Epithelial cell of proximal tubule (primary cell): Measurements from ENCODE around the gene ARID1A. TPM values are rescaled to one million over a fixed set of nuclear protein-coding genes. Genes with fewer than 3 reads are reported as not detected.
A peak's percentile ranks its signal among the peaks of the same experiment; 100 is the strongest.
"Not testable (repeated sequence)": the region's sequence is repeated elsewhere in the genome, so short reads cannot be mapped to it uniquely, and the experiment has no call there.

Experiments used
- DNase-seq: peaks from one replicate; pipeline ENCODE4 v3.0.0-alpha.2; 2011; ENCODE audit warnings: low read depth
- H3K4me3 ChIP-seq: 2 replicates; pipeline ENCODE4 v1.5.1; 2011; ENCODE audit warnings: low read depth, mild to moderate bottlenecking, low read length
- CTCF ChIP-seq: conservative IDR thresholded peaks from 2 replicates; pipeline ENCODE4 v1.5.1; 2012; ENCODE audit warnings: low read depth, mild to moderate bottlenecking, low read length
- total RNA-seq: library from RNA; depleted of rRNA; stranded (reverse); fragments of >200 nt; gene quantifications from 2 replicates; pipeline ENCODE4 v1.2.3, GENCODE V29; 2015

The ARID1A gene
- total RNA-seq, 1 donor from 2014 or later: 25.2 TPM

- no peak for DNase-seq
- TF ChIP-seq CTCF: no peak
- H3K4me3 ChIP-seq: no peak overlapping the region
Measured at GRCh38 chr1:26791148-26791547, 95.3 kb downstream of the ARID1A start.

- H3K4me3 ChIP-seq: no peak overlapping the region
- DNase-seq: no peak
- TF ChIP-seq CTCF: no peak
Measured at GRCh38 chr1:26791626-26792025, 95.8 kb downstream of the ARID1A start.

GRCh38 chr1:26792924-26793323, 97.1 kb downstream of the ARID1A start:
- H3K4me3 ChIP-seq: no peak overlapping the region
- DNase-seq: no peak
- no peak for TF ChIP-seq CTCF

GRCh38 chr1:26794391-26794790, 98.6 kb downstream of the ARID1A start:
- TF ChIP-seq CTCF: no peak
- no peak overlapping the region for H3K4me3 ChIP-seq
- no peak for DNase-seq

GRCh38 chr1:26797627-26798026, 101.8 kb downstream of the ARID1A start:
- no peak for DNase-seq
- no peak for TF ChIP-seq CTCF
- H3K4me3 ChIP-seq: no peak overlapping the region

GRCh38 chr1:26799479-26800142, 103.8 kb downstream of the ARID1A start:
- DNase-seq: no peak
- no peak for TF ChIP-seq CTCF
- H3K4me3 ChIP-seq: peak overlapping the region; percentile 19

GRCh38 chr1:26803932-26804331, 108.1 kb downstream of the ARID1A start:
- not testable (repeated sequence) for H3K4me3 ChIP-seq, DNase-seq

GRCh38 chr1:26810105-26810504, 114.3 kb downstream of the ARID1A start:
- DNase-seq, H3K4me3 ChIP-seq: not testable (repeated sequence)
- peak; percentile 83 for TF ChIP-seq CTCF
